OCI-LY7 (cell line): Measurements from ENCODE around the gene PARM1. TPM values are rescaled to one million over a fixed set of nuclear protein-coding genes. Genes with fewer than 3 reads are reported as not detected.

Source experiments
- BruUV-seq: library from RNA; stranded (reverse); fragments of 400-500 nt; replicated peaks from 2 replicates; lab custom pipeline; 2021; lab: Mats Ljungman, UMichigan
- CTCF ChIA-PET: fragments of 300-600 bp; sonication (Branson Sonifier 250); formaldehyde crosslinking; loops from one replicate; lab custom pipeline; 2022; ENCODE audit warnings: antibody characterized with exemption; ENCODE audit not compliant: unreplicated experiment; lab: Charles Lee
- POLR2A ChIA-PET: fragments of 300-600 bp; sonication (Branson Sonifier 250); formaldehyde crosslinking; loops from one replicate; lab custom pipeline; 2022; ENCODE audit warnings: antibody characterized with exemption; lab: Charles Lee
- DNase-seq: peaks from one replicate; pipeline ENCODE4 v3.0.0-alpha.2; 2015; ENCODE audit warnings: low spot score
- H2AFZ ChIP-seq: fragments of 200-600 bp; sonication (generic), shearing (Covaris generic); 2 replicates; pipeline ENCODE4 v1.6.1; 2014; ENCODE audit warnings: mild to moderate bottlenecking, antibody characterized with exemption, low read length, moderate library complexity
- H3K27ac ChIP-seq: fragments of 200-600 bp; sonication (generic); 2 replicates; pipeline ENCODE4 v1.5.1; 2014; ENCODE audit warnings: mixed run types, low read depth, mild to moderate bottlenecking, moderate library complexity, low read length, inconsistent platforms; ENCODE audit not compliant: poor library complexity, severe bottlenecking
- H3K36me3 ChIP-seq: fragments of 200-600 bp; sonication (generic); 2 replicates; pipeline ENCODE4 v1.6.1; 2014; ENCODE audit warnings: mild to moderate bottlenecking, antibody characterized with exemption, low read length, moderate library complexity, mixed read lengths; ENCODE audit not compliant: insufficient read depth
- H3K4me1 ChIP-seq: fragments of 200-600 bp; sonication (generic); 2 replicates; pipeline ENCODE4 v1.5.1; 2014; ENCODE audit warnings: mild to moderate bottlenecking, low read length; ENCODE audit not compliant: insufficient read depth, poor library complexity, severe bottlenecking
- H3K4me2 ChIP-seq: fragments of 200-600 bp; sonication (generic); 2 replicates; pipeline ENCODE4 v1.6.1; 2014; ENCODE audit warnings: mild to moderate bottlenecking, low read length
- H3K4me3 ChIP-seq: fragments of 200-600 bp; sonication (generic); 2 replicates; pipeline ENCODE4 v1.5.1; 2014; ENCODE audit warnings: mild to moderate bottlenecking, low read depth, low read length; ENCODE audit not compliant: poor library complexity, severe bottlenecking
- H3K79me2 ChIP-seq: fragments of 200-600 bp; sonication (generic); 2 replicates; pipeline ENCODE4 v1.6.1; 2016; ENCODE audit warnings: low read depth, mild to moderate bottlenecking, low read length, moderate library complexity, mixed read lengths; ENCODE audit not compliant: insufficient read depth
- H3K9me2 ChIP-seq: fragments of 200-600 bp; sonication (generic); 2 replicates; pipeline ENCODE4 v1.6.1; 2016; ENCODE audit warnings: mild to moderate bottlenecking, low read length, mixed read lengths; ENCODE audit not compliant: insufficient read depth
- H3K9me3 ChIP-seq: fragments of 200-600 bp; sonication (generic); 2 replicates; pipeline ENCODE4 v1.6.1; 2014; ENCODE audit warnings: mild to moderate bottlenecking, mixed run types, low read length, mixed read lengths
- H4K20me1 ChIP-seq: fragments of 200-600 bp; sonication (generic); 2 replicates; pipeline ENCODE4 v1.6.1; 2014; ENCODE audit warnings: mild to moderate bottlenecking, antibody characterized with exemption, low read length, moderate library complexity, mixed read lengths; ENCODE audit not compliant: insufficient read depth
- EZH2phosphoT487 ChIP-seq: fragments of 200-600 bp; sonication (generic); IDR thresholded peaks from 2 replicates; pipeline ENCODE4 v1.6.1; 2018; ENCODE audit warnings: low read depth, borderline replicate concordance, mild to moderate bottlenecking, mixed run types, antibody characterized with exemption, low read length, moderate library complexity, mixed read lengths
- intact Hi-C: fragments of 100-400 bp; cut with micrococcal nuclease; formaldehyde crosslinking; loops from one replicate; pipeline ENCODE4 v1.10.0; 2022; ENCODE audit not compliant: unreplicated experiment
- total RNA-seq, 2 experiments: library from RNA; depleted of rRNA in 1 of 2; stranded (reverse); fragments of >200 nt in 1 of 2; shearing (Covaris generic) in 1 of 2; gene quantifications; 2 replicates each; pipeline ENCODE4 v1.2.3, GENCODE V29; 2014 to 2022
- TF ChIP-seq, protein P1 (sequence below): fragments of 200-600 bp; sonication (generic); conservative IDR thresholded peaks from 2 replicates; pipeline ENCODE4 v1.5.1; 2014; ENCODE audit warnings: mild to moderate bottlenecking, antibody characterized with exemption, low read length, moderate library complexity, mixed read lengths

The PARM1 gene
- total RNA-seq, 2 experiments from 2014 or later: not detected

DNA sequence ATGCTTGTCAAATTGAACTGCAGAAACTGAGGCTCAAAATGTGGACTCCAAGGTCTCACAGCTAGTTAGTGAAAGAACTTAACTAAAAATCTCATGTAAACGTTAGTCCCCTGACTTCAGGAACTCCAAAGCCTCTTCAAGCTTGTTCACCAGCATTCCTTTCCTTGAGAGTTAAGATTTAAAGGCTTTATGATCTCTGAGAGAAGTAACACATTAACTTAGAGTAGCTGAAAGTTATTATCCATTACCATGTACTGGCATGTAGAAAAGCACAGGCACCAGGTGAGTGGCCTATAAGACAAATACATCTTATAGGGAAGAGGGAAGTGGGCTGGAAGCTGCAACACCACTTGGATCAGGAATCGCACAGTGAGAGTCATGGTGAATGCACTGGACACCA lies 15.3 kb downstream of the PARM1 start:
- no peaks in the 10 kb centered on the region for H4K20me1 ChIP-seq
- no peaks in the 10 kb centered on the region for H3K9me3 ChIP-seq
- H2AFZ ChIP-seq: no peak overlapping the region
- CTCF ChIA-PET: no interaction called here
- H3K36me3 ChIP-seq: no peaks in the 10 kb centered on the region
- H3K4me2 ChIP-seq: no peak overlapping the region
- no peaks in the 10 kb centered on the region for H3K4me1 ChIP-seq
- TF ChIP-seq, protein P1, sequence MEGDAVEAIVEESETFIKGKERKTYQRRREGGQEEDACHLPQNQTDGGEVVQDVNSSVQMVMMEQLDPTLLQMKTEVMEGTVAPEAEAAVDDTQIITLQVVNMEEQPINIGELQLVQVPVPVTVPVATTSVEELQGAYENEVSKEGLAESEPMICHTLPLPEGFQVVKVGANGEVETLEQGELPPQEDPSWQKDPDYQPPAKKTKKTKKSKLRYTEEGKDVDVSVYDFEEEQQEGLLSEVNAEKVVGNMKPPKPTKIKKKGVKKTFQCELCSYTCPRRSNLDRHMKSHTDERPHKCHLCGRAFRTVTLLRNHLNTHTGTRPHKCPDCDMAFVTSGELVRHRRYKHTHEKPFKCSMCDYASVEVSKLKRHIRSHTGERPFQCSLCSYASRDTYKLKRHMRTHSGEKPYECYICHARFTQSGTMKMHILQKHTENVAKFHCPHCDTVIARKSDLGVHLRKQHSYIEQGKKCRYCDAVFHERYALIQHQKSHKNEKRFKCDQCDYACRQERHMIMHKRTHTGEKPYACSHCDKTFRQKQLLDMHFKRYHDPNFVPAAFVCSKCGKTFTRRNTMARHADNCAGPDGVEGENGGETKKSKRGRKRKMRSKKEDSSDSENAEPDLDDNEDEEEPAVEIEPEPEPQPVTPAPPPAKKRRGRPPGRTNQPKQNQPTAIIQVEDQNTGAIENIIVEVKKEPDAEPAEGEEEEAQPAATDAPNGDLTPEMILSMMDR: no peak
- no peak for TF ChIP-seq EZH2phosphoT487
- H3K27ac ChIP-seq: no peak overlapping the region
- POLR2A ChIA-PET: no interaction called here
- H3K9me2 ChIP-seq: peaks cover 3% of the 10 kb centered on the region; the same call in 1 of the 2 replicates
- no peak overlapping the region for H3K4me3 ChIP-seq
- BruUV-seq: no TSS peak
- intact Hi-C loops: no loop called here
- no peak for DNase-seq
- no peaks in the 10 kb centered on the region for H3K79me2 ChIP-seq

DNA sequence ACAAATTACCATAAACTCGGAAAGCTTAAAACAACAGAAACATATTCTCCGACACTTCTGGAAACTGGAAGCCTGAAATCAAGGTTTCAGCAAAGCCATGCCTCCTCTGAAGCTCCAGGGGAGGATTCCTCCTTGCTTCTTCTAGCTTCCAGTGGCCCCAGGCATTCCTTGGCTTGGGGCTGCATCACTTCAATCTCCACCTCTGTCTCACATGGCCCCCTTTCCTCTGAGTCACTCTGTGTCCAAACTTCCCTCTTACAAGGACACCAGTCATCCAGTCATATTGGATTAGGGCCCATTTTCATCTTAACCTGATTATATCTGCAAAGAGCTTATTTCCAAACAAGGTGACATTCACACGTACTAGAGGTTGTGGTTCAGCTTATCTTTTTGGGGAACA lies 17.3 kb downstream of the PARM1 start:
- BruUV-seq: no TSS peak
- CTCF ChIA-PET: no interaction called here
- Histone ChIP-seq H3K9me2 (peaks cover 3% of the 10 kb centered on the region; the same call in 1 of the 2 replicates), H3K27ac (no peak overlapping the region), H3K4me1 (no peaks in the 10 kb centered on the region), H3K36me3 (no peaks in the 10 kb centered on the region), H3K79me2 (no peaks in the 10 kb centered on the region), H4K20me1 (no peaks in the 10 kb centered on the region), H3K4me3 (no peak overlapping the region), H3K4me2 (no peak overlapping the region), H3K9me3 (no peaks in the 10 kb centered on the region), H2AFZ (no peak overlapping the region)
- TF ChIP-seq, protein P1: no peak
- no peak for TF ChIP-seq EZH2phosphoT487
- no peak for DNase-seq
- intact Hi-C loops: no loop called here
- POLR2A ChIA-PET: interaction anchor here (0.6 to 0.9 kb wide), 2 partner anchors 17 to 105 kb away, joined by 3 to 5 read pairs; no protein-coding TSS in a partner anchor

DNA sequence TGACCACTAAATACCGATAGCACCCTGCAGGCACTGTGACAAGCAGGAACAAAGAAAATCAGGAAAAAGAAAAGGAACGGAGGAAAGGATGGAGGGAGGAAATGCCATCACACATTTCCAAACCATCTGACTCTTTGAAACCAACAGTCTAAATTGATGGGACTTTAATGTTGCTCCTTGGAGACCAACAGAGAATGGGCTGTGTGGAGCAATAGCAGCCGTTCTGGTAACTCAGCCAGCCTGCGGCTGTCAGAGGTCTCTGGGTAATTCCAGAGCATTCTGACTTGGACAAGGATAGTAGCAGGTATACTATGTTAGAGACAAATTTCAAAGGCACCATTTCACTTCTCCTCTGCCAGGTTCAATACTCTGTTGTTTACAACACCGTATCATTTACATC lies 18.0 kb downstream of the PARM1 start:
- Histone ChIP-seq H3K4me2 (no peak overlapping the region), H3K9me3 (no peaks in the 10 kb centered on the region), H3K36me3 (no peaks in the 10 kb centered on the region), H4K20me1 (no peaks in the 10 kb centered on the region), H3K27ac (no peak overlapping the region), H3K4me3 (no peak overlapping the region), H3K79me2 (no peaks in the 10 kb centered on the region), H2AFZ (no peak overlapping the region), H3K4me1 (no peaks in the 10 kb centered on the region), H3K9me2 (peaks cover 3% of the 10 kb centered on the region; the same call in 1 of the 2 replicates)
- intact Hi-C loops: no loop called here
- TF ChIP-seq EZH2phosphoT487: no peak
- TF ChIP-seq, protein P1: no peak
- POLR2A ChIA-PET: interaction anchor here (0.9 kb wide), 1 partner anchor 16 kb away, joined by 5 read pairs; no protein-coding TSS in a partner anchor
- no peak for DNase-seq
- CTCF ChIA-PET: no interaction called here
- BruUV-seq: no TSS peak
